Panc1 (cell line): ENCODE measurements around the gene DUS1L. TPM values are rescaled to one million over a fixed set of nuclear protein-coding genes. Genes with fewer than 3 reads are reported as not detected.
A peak's percentile ranks its signal among the peaks of the same experiment; 100 is the strongest.

Experiments
- ATAC-seq: fragments of 200-7000 bp; cut with Tn5 transposase; 2 replicates; pipeline ENCODE4 v1.9.1; 2020; ENCODE audit warnings: mild to moderate bottlenecking, moderate library complexity
- BruUV-seq: library from RNA; stranded (reverse); fragments of 400-500 nt; replicated peaks from 2 replicates; lab custom pipeline; 2021; lab: Mats Ljungman, UMichigan
- CTCF ChIA-PET: fragments of 300-600 bp; sonication (Branson Sonifier 250); formaldehyde crosslinking; loops from one replicate; lab custom pipeline; 2022; ENCODE audit warnings: antibody characterized with exemption; lab: Charles Lee
- POLR2A ChIA-PET: fragments of 300-600 bp; sonication (Branson Sonifier 250); formaldehyde crosslinking; loops from one replicate; lab custom pipeline; 2022; ENCODE audit warnings: antibody characterized with exemption; lab: Charles Lee
- DNase-seq: peaks from one replicate; pipeline ENCODE4 v3.0.0-alpha.2; 2010; ENCODE audit warnings: low read depth, low spot score
- H3K27ac ChIP-seq: 2 replicates; pipeline ENCODE4 v1.5.1; 2011; ENCODE audit warnings: mild to moderate bottlenecking, low read length, inconsistent platforms
- H3K27me3 ChIP-seq: fragments of 200-500 bp; sonication (Bioruptor generic); 2 replicates; pipeline ENCODE4 v1.6.0; 2014; ENCODE audit warnings: low read length, inconsistent platforms; ENCODE audit not compliant: control insufficient read depth, insufficient read depth
- H3K36me3 ChIP-seq: fragments of 200-500 bp; sonication (Bioruptor generic); 2 replicates; pipeline ENCODE4 v1.5.1; 2014; ENCODE audit warnings: inconsistent platforms, mild to moderate bottlenecking, low read length, moderate library complexity; ENCODE audit not compliant: control insufficient read depth, insufficient read depth
- H3K4me1 ChIP-seq: 2 replicates; pipeline ENCODE4 v1.5.1; 2011; ENCODE audit warnings: inconsistent platforms, mild to moderate bottlenecking, low read length, moderate library complexity; ENCODE audit not compliant: control insufficient read depth, insufficient read depth
- H3K4me3 ChIP-seq, 2 experiments: 2 replicates each; pipeline ENCODE4 v1.5.1; 2011 to 2012; ENCODE audit warnings: low read depth in 2 of 2, low read length in 2 of 2, mild to moderate bottlenecking in 2 of 2, inconsistent platforms in 1 of 2, moderate library complexity in 1 of 2
- H3K9me3 ChIP-seq: fragments of 200-500 bp; sonication (Bioruptor generic); 2 replicates; pipeline ENCODE4 v1.5.1; 2014; ENCODE audit warnings: low read depth, mild to moderate bottlenecking, inconsistent platforms, low read length, moderate library complexity; ENCODE audit not compliant: control insufficient read depth, insufficient read depth
- POLR2AphosphoS5 ChIP-seq: IDR thresholded peaks from 2 replicates; pipeline ENCODE4 v1.6.1; 2012; ENCODE audit warnings: mild to moderate bottlenecking, low read depth, low read length, moderate library complexity
- REST ChIP-seq, 2 experiments: IDR thresholded peaks; 2 replicates each; pipeline ENCODE4 v1.6.1; 2011 to 2012; ENCODE audit warnings: low read depth in 2 of 2, control low read depth in 1 of 2, low read length in 1 of 2, mild to moderate bottlenecking in 1 of 2, moderate library complexity in 1 of 2; ENCODE audit not compliant: insufficient read depth in 1 of 2
- SIN3A ChIP-seq: IDR thresholded peaks from 2 replicates; pipeline ENCODE4 v1.6.1; 2012; ENCODE audit warnings: low read depth, mild to moderate bottlenecking, low read length, moderate library complexity, borderline replicate concordance; ENCODE audit not compliant: insufficient read depth
- TCF7L2 ChIP-seq: IDR thresholded peaks from 2 replicates; pipeline ENCODE4 v1.6.1; 2011; ENCODE audit warnings: mild to moderate bottlenecking, low read depth, low read length, inconsistent platforms
- in situ Hi-C: cut with HindIII; loops from 2 replicates; pipeline ENCODE4 v1.10.0; 2016; ENCODE audit warnings: low sequenced_read_pairs, low pct_unique_long_range_greater_than_20kb
- intact Hi-C: fragments of 100-400 bp; cut with micrococcal nuclease; formaldehyde crosslinking; loops from one replicate; pipeline ENCODE4 v1.10.0; 2022; ENCODE audit not compliant: unreplicated experiment
- total RNA-seq: library from RNA; stranded (reverse); gene quantifications from one replicate; pipeline ENCODE4 v1.2.1, GENCODE V29; 2021; ENCODE audit not compliant: unreplicated experiment
- TF ChIP-seq, protein P1 (sequence below): fragments of 450-650 bp; IDR thresholded peaks from 2 replicates; pipeline ENCODE4 v1.5.1; 2017; ENCODE audit warnings: mild to moderate bottlenecking

Gene DUS1L
- total RNA-seq, 1 experiment from 2014 or later, result 115 TPM

GRCh38 chr17:82105882-82106687 lies 40.5 kb upstream of the DUS1L start:
- DNase-seq, result no peak
- ATAC-seq, result peak; percentile 70
- TF ChIP-seq POLR2AphosphoS5, result peak; percentile 54
- TF ChIP-seq SIN3A, result no peak
- TF ChIP-seq REST (IDR thresholded peaks at IDR 0.05; ENCODE audit: insufficient read depth in 1 of 2, low read depth in 2 of 2, low read length in 1 of 2), result peak in 1 of 2 experiments; percentile 16; a peak in 1 of 4 replicates
- TF ChIP-seq, protein P1, sequence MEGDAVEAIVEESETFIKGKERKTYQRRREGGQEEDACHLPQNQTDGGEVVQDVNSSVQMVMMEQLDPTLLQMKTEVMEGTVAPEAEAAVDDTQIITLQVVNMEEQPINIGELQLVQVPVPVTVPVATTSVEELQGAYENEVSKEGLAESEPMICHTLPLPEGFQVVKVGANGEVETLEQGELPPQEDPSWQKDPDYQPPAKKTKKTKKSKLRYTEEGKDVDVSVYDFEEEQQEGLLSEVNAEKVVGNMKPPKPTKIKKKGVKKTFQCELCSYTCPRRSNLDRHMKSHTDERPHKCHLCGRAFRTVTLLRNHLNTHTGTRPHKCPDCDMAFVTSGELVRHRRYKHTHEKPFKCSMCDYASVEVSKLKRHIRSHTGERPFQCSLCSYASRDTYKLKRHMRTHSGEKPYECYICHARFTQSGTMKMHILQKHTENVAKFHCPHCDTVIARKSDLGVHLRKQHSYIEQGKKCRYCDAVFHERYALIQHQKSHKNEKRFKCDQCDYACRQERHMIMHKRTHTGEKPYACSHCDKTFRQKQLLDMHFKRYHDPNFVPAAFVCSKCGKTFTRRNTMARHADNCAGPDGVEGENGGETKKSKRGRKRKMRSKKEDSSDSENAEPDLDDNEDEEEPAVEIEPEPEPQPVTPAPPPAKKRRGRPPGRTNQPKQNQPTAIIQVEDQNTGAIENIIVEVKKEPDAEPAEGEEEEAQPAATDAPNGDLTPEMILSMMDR, result peak; percentile 61
- TF ChIP-seq TCF7L2, result no peak
- in situ Hi-C loops (no loop called here), intact Hi-C loops (loop anchor here (10.0 kb wide), 1 partner anchor 129 kb away; no protein-coding TSS in a partner anchor)
- ChIA-PET CTCF (interaction anchor here (0.6 to 1.4 kb wide), 4 partner anchors 48 to 100 kb away, joined by 3 to 9 read pairs (median 4); no protein-coding TSS in a partner anchor), POLR2A (interaction anchor here (0.6 to 0.7 kb wide), 2 partner anchors 8 to 76 kb away, joined by 3 to 6 read pairs; partner anchors contain the start of gene FASN)
- peaks cover 69% of the 10 kb centered on the region for H3K4me1 ChIP-seq
- H3K27ac ChIP-seq, result peak overlapping the region; percentile 97
- no peaks in the 10 kb centered on the region for H3K36me3 ChIP-seq
- peak overlapping the region in 1 of 2 experiments; percentile 24; a peak in 2 of 4 replicates for H3K4me3 ChIP-seq
- no peaks in the 10 kb centered on the region for H3K9me3 ChIP-seq
- H3K27me3 ChIP-seq, result no peaks in the 10 kb centered on the region
- BruUV-seq, result no TSS peak

DNA sequence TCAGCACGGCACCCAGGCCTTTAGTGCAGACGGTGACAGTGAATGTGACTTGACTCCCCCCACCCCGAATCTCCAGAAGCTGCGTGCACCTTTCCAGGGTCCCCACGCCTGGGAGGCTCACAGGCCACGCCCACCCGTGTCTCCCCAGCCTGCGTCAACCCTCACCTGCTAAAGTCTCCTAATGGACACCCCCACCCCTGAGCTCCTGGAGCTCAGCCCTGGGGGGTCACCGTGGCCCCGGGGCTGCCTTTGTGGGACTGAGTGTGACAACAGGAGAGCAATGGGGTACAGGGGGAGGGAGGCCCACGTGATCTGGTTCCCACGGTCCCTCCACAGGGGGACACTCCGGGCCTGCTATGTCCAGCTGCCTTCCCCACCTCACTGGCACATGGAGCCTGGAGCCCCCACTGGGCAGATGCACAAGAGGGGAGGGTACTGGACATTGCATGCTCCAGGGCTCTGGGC lies 39.8 kb upstream of the DUS1L start:
- POLR2A ChIA-PET, result interaction anchor here (0.6 kb wide), 1 partner anchor 8 kb away, joined by 6 read pairs; the partner anchor contains the start of gene FASN
- in situ Hi-C loops, result no loop called here
- DNase-seq, result no peak
- H3K9me3 ChIP-seq, result no peaks in the 10 kb centered on the region
- TF ChIP-seq POLR2AphosphoS5 (no peak), SIN3A (no peak), TCF7L2 (no peak), REST (IDR thresholded peaks at IDR 0.05; ENCODE audit: insufficient read depth in 1 of 2, low read depth in 2 of 2, low read length in 1 of 2) (no peak)
- TF ChIP-seq, protein P1, result no peak
- H3K27ac ChIP-seq, result peak overlapping the region; percentile 97
- no peak overlapping the region for H3K4me3 ChIP-seq
- intact Hi-C loops, result loop anchor here (10.0 kb wide), 1 partner anchor 129 kb away; no protein-coding TSS in a partner anchor
- no TSS peak for BruUV-seq
- no peak for ATAC-seq
- H3K27me3 ChIP-seq, result no peaks in the 10 kb centered on the region
- H3K4me1 ChIP-seq, result peaks cover 76% of the 10 kb centered on the region
- CTCF ChIA-PET, result interaction anchor here (0.6 to 1.4 kb wide), 3 partner anchors 50 to 101 kb away, joined by 3 to 9 read pairs (median 5); no protein-coding TSS in a partner anchor
- no peaks in the 10 kb centered on the region for H3K36me3 ChIP-seq
